GM19395 (cell line): ENCODE data around the gene GATAD2A.

Source experiments
- ATAC-seq: cut with Tn5 transposase; IDR thresholded peaks from one replicate; pipeline ENCODE4 v1.9.1; 2021; ENCODE audit warnings: mild to moderate bottlenecking, moderate library complexity; ENCODE audit not compliant: unreplicated experiment

GATAD2A gene

GRCh38 chr19:19487077-19487949, 81.8 kb downstream of the GATAD2A start:
- ATAC-seq, result no peak

- no peak for ATAC-seq
Measured at GRCh38 chr19:19487950-19488874, 82.7 kb downstream of the GATAD2A start.

GRCh38 chr19:19488875-19489690, 83.6 kb downstream of the GATAD2A start:
- ATAC-seq, result peak; percentile 67

DNA sequence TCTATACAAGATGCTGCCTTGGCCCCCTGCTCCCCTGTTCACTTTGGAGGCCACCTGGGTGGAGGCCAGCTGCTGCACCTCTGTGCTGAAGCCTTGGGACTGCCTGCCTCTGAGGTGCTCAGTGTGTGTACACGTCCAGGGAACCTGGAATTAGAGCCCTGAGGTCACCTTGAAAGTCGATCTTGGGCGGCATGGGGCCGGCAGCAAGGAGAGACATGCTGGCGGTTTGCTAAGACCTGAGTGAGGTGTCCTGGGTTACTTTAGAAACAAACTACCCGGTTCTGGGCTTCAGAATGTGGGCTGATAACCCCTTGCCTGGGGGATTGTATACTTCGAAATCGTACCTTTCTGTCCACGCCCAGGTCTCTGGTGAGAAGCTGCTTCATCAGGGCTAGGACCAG, 84.3 kb downstream of the GATAD2A start:
- no peak for ATAC-seq

DNA sequence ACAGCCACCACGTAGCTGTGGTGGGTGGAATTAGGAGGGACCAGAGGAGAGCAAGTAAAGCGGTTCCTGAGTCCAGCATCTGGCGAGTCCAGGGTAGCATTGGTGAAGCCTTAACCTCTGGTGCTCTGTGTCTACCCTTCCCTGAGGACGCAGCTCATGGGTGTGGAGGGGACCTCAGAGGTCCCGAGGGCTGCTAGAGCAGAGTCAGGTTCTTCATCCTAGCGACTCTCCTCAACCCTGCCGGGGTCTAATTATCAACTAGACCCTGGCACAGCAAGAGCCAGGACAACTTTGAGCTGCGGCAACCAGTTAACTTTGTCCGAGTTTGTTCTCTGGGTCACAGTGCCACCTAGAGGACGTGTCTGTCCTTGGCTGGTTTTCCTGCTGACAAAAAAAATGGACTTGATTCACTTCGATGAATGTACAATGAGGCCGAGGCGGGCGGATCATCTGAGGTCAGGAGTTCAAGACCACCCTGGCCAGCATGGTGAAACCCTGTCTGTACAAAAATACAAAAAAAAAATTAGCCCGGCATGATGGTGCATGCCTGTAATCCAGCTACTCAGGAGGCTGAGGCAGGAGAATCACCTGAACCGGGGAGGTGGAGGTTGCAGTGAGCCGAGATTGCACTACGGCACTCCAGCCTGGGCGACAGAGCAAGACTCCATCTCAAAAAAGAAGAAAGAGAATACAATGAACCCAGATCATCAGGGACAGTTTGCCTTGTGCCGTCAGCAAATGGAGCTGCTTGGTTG, 84.9 kb downstream of the GATAD2A start:
- no peak for ATAC-seq

DNA sequence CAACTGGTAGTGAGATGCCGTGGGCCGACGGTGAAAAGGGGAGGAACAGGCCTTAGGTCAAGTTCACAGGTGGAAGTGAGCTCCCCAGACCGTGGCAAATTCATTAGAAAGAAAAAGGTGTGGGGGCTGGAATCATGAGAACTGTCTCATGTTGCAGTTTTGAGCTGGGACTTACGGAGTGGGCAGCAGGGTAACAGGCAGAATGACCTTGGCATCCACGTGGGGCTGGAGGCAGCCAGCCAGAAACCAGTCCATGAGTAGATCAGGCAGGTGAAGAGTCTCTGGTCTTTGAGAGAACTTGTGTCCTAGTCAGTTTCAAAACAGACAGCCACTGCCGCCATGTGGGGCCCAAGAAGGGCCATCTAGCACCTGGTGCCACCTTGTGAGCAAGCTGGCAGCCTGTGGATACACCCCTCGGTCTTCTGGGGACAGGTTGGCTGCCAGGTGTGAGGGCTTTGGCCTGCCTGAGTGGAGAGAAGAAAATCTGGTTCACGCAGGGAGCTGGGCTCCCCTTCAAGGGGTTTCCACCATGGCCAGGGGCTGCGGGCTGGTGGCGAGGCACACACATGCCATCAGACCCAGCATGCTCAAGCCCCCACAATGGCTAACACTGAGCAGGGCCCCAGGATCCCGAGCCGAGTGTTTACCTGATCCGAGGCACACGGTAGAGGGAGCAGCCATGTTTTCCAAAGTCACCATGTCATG, 86.0 kb downstream of the GATAD2A start:
- ATAC-seq, result no peak

GRCh38 chr19:19492026-19492610, 86.6 kb downstream of the GATAD2A start:
- ATAC-seq, result no peak

DNA sequence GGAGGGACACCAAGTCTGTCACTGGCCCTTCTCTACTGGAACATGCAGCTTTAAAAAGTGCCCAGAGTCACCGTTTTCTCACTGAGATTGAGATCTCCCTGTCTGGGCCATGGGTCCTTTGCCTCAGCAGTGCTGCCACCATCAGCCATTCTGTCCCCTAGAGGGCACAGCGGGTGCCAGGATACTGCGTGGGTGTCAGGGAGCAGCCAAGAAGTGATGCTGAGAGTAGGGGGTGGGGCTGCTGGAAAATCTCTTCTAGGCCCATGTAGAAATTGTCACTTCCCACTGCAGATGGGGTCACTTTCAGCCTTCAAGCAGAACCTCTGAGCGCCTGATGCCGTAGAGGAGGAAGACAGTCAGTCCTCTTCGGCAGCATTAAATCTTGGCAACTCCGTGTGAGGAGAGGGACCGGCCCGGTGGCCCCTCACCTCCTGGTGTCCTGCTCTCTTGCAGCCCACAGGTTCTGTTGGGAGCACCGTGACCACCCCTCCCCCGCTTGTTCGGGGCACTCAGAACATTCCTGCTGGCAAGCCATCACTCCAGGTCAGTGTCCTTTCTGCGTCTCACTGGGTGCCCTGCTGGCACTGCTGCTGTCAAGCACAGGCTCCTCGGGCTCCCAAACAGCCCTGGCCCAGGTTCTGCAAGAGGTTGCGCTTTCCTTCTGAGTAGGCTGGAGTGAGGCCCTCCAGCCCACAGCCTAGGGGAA, 88.5 kb downstream of the GATAD2A start:
- no peak for ATAC-seq

DNA sequence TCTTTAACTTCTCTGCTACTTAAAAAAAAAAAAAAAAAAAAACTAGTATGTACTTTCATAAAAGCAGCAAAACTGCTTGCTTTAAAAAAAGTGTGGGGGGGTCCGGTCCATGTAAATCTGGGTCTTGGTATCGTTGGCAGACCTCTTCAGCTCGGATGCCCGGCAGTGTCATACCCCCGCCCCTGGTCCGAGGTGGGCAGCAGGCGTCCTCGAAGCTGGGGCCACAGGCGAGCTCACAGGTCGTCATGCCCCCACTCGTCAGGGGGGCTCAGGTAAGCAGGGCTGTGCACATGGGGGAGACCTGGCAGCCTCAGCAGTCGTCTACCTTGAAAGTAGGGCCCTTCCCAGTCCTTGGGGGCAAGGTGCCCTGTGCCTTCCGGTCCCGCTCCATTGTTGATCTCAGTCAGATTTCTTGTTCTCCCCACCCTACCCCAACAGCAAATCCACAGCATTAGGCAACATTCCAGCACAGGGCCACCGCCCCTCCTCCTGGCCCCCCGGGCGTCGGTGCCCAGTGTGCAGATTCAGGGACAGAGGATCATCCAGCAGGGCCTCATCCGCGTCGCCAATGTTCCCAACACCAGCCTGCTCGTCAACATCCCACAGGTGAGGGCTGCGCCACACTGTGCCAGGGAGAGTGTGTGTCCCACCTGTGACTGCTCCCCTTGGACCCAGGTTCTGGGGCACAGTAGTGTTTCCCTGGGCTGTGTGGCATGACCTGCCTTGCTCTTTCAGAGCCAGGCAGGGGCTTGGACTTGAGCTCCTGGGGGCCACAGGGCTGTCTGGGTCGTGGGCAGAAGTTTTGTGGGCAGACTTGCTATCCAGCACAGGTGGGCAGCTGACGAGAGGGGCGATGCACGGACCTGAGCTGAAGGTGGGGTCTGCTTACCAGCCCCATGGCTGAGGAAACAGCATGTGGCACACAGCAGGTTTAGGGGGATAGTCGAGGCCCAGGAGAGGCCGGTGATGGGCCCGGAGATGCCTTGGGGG, 90.4 kb downstream of the GATAD2A start:
- no peak for ATAC-seq

- ATAC-seq, result no peak
Measured at GRCh38 chr19:19498255-19498991, 92.9 kb downstream of the GATAD2A start.

- ATAC-seq, result no peak
Measured at GRCh38 chr19:19499272-19499995, 94.0 kb downstream of the GATAD2A start.

DNA sequence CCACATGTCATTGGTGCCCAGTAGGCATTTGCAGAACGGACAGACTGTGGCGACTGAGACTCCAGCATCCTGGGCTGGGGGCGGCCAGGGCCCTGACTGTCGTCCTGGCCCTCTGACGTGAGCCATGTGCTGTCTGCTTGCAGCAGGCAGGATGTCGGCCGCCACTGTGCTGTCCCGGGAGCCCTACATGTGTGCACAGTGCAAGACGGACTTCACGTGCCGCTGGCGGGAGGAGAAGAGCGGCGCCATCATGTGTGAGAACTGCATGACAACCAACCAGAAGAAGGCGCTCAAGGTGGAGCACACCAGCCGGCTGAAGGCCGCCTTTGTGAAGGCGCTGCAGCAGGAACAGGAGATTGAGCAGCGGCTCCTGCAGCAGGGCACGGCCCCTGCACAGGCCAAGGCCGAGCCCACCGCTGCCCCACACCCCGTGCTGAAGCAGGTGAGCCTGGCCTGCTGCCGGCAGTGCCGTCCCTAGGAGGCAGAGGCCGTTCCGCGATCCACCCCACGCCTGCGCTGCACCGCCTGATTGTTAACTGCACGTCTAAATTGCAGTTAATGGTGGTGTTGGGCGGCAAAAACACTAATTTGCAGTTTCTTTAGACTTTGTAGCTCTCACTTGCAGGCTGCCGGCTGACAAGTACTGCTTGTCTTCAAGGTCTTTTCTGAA, 95.6 kb downstream of the GATAD2A start:
- ATAC-seq, result no peak

DNA sequence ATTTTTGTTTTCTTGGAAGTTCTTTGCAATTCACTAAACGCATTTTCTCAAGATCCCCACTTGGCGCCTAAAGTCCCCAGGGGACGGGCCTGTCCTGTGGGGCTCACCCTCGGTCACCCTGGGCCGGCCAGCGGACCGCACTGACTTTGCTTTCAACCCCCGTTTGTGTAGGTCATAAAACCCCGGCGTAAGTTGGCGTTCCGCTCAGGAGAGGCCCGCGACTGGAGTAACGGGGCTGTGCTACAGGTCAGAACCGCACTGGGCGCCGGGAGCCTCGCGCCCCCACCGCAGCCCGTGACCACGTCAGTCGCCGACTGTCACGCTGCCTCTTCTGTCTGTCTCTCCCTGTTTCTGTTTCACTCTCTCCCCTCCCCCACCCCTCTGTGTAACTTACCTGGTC, 96.3 kb downstream of the GATAD2A start:
- ATAC-seq, result no peak

DNA sequence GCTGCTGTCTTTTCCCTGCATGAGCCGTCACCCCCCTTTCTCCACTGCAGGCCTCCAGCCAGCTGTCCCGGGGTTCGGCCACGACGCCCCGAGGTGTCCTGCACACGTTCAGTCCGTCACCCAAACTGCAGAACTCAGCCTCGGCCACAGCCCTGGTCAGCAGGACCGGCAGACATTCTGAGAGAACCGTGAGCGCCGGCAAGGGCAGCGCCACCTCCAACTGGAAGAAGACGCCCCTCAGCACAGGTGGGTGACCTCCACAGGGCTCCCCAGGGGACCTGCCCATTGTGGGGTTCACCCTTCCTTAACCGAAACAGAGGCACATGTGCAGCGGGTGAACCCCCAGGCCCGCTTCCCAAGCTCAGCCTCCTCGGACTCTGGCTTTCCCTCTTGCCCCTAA, 96.8 kb downstream of the GATAD2A start:
- no peak for ATAC-seq

DNA sequence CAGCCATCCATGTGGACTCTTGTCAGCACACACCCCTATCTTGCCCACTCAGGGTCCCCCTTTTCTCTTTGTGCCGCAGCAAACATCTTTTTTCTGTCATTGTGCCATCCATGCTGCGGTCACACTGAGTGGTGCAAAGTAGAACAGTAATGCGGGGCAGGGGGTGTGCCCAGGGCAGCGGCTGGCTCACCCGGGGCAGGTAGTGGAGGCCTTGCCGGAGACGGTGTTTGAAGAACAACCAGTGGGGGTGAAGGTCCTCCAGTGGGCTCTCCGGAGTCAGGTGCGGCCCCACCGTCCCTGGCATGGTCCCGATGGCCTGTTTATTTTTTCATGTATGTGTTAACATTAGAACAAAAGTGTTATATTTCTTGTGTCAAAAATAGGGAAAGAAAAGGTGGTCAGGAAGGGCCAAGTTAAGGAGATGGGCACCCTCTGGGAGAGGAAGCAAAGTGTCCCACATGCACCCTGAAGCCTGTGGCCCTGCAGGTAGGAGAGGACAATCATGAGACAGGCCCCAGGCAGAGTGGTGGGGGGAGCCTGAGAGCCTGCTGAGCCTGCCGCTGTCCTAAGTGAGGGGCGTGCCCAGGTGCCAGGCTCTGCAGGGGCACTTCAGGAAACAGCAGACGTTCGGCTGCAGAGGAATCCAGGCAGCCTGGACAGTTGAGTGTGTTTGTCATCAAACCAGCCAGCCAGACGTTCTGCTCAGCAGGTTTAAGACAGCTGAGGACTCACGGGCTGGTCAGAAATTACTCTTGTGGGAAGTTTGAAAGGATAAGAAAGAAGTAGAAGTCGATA, 97.5 kb downstream of the GATAD2A start:
- ATAC-seq, result no peak
